GM19238 (cell line): ENCODE results near the gene NHSL1.

ENCODE experiments used
- DNase-seq: peaks from one replicate; pipeline ENCODE4 v3.0.0; 2011; ENCODE audit warnings: low spot score; ENCODE audit not compliant: insufficient read length

The NHSL1 gene

GRCh38 chr6:138464085-138464484 is 35.2 kb downstream of the NHSL1 start:
- DNase-seq, result no peak

GRCh38 chr6:138461647-138462046 is 37.6 kb downstream of the NHSL1 start:
- DNase-seq, result no peak

GRCh38 chr6:138456401-138456790 is 42.9 kb downstream of the NHSL1 start:
- no peak for DNase-seq

GRCh38 chr6:138455746-138456400 is 43.4 kb downstream of the NHSL1 start:
- peak; percentile 24 for DNase-seq

- no peak for DNase-seq
These were observed 44.1 kb downstream of the NHSL1 start for GRCh38 chr6:138454981-138455706.

GRCh38 chr6:138451043-138451442 is 48.3 kb downstream of the NHSL1 start:
- DNase-seq, result no peak

GRCh38 chr6:138450445-138450844 is 48.8 kb downstream of the NHSL1 start:
- DNase-seq, result no peak

GRCh38 chr6:138446821-138447220 is 52.5 kb downstream of the NHSL1 start:
- no peak for DNase-seq

- no peak for DNase-seq
These were observed 55.3 kb downstream of the NHSL1 start for GRCh38 chr6:138443979-138444378.

- no peak for DNase-seq
These were observed 56.6 kb downstream of the NHSL1 start for GRCh38 chr6:138442663-138443062.

GRCh38 chr6:138441965-138442364 is 57.3 kb downstream of the NHSL1 start:
- DNase-seq, result no peak

GRCh38 chr6:138440758-138441357 is 58.4 kb downstream of the NHSL1 start:
- no peak for DNase-seq

- DNase-seq, result no peak
These were observed 59.0 kb downstream of the NHSL1 start for GRCh38 chr6:138440296-138440695.

- no peak for DNase-seq
These were observed 59.7 kb downstream of the NHSL1 start for GRCh38 chr6:138439546-138439945.

- no peak for DNase-seq
These were observed 64.4 kb downstream of the NHSL1 start for GRCh38 chr6:138434925-138435324.

- DNase-seq, result no peak
These were observed 65.2 kb downstream of the NHSL1 start for GRCh38 chr6:138434096-138434495.

GRCh38 chr6:138432063-138432356 is 67.3 kb downstream of the NHSL1 start:
- DNase-seq, result no peak

- DNase-seq, result no peak
These were observed 67.8 kb downstream of the NHSL1 start for GRCh38 chr6:138431256-138432062.

- no peak for DNase-seq
These were observed 68.7 kb downstream of the NHSL1 start for GRCh38 chr6:138430361-138431145.

GRCh38 chr6:138429761-138430160 is 69.5 kb downstream of the NHSL1 start:
- DNase-seq, result no peak

GRCh38 chr6:138428944-138429598 is 70.2 kb downstream of the NHSL1 start:
- peak; percentile 27 for DNase-seq
